CD4-positive, CD25-positive, alpha-beta regulatory T cell (primary cell): ENCODE measurements around the gene LAD1. TPM values are rescaled to one million over a fixed set of nuclear protein-coding genes. Genes with fewer than 3 reads are reported as not detected.
A peak's percentile ranks its signal among the peaks of the same experiment; 100 is the strongest.

Experiments
- ATAC-seq, 2 donors: fragments of 150-1000 bp; cut with Tn5 transposase; one replicate each; pipeline ENCODE4 v1.10.0; 2021; ENCODE audit warnings: low read depth in 2 of 2, moderate number of reproducible peaks in 2 of 2, moderate library complexity in 1 of 2
- DNase-seq, 3 donors: peaks; one replicate each; pipeline versions ENCODE4 v3.0.0 to v3.0.0-alpha.2; 2012 to 2022; ENCODE audit warnings: mixed read lengths in 1 of 3
- H3K27ac ChIP-seq: one replicate; pipeline ENCODE4 v1.7.0; 2013; ENCODE audit warnings: mild to moderate bottlenecking, low read length; ENCODE audit not compliant: insufficient read depth, poor library complexity, severe bottlenecking
- H3K27me3 ChIP-seq: one replicate; pipeline ENCODE4 v1.7.0; 2013; ENCODE audit warnings: low read length; ENCODE audit not compliant: control insufficient read depth, insufficient read depth
- H3K36me3 ChIP-seq: one replicate; pipeline ENCODE4 v1.7.0; 2013; ENCODE audit warnings: mild to moderate bottlenecking, low read length, moderate library complexity; ENCODE audit not compliant: control insufficient read depth, insufficient read depth
- H3K4me1 ChIP-seq: 2 replicates; pipeline ENCODE4 v1.7.0; 2013; ENCODE audit warnings: mild to moderate bottlenecking, low read length; ENCODE audit not compliant: insufficient read depth, control insufficient read depth, poor library complexity, severe bottlenecking
- H3K4me3 ChIP-seq: one replicate; pipeline ENCODE4 v1.7.0; 2013; ENCODE audit warnings: low read depth, mild to moderate bottlenecking, low read length, moderate library complexity
- H3K9me3 ChIP-seq, 2 experiments: 1 replicate in 1 of 2; 2 replicates in 1 of 2; pipeline ENCODE4 v1.7.0; 2013; ENCODE audit warnings: low read length in 2 of 2, mild to moderate bottlenecking in 1 of 2, moderate library complexity in 1 of 2; ENCODE audit not compliant: control insufficient read depth in 2 of 2
- H3K27ac Mint-ChIP-seq, 3 donors: one replicate each; pipeline ENCODE4 v1.8.0; 2020 to 2022; ENCODE audit warnings: mild to moderate bottlenecking in 3 of 3, mixed read lengths in 3 of 3, moderate library complexity in 2 of 3
- H3K27me3 Mint-ChIP-seq: one replicate; pipeline ENCODE4 v1.8.0; 2022; ENCODE audit warnings: mild to moderate bottlenecking, mixed read lengths
- H3K36me3 Mint-ChIP-seq: one replicate; pipeline ENCODE4 v1.8.0; 2020; ENCODE audit warnings: mixed read lengths
- H3K4me1 Mint-ChIP-seq, 4 donors: one replicate each; pipeline ENCODE4 v1.8.0; 2020 to 2022; ENCODE audit warnings: mixed read lengths in 4 of 4, mild to moderate bottlenecking in 1 of 4
- H3K4me3 Mint-ChIP-seq, 4 donors: one replicate each; pipeline ENCODE4 v1.8.0; 2020 to 2022; ENCODE audit warnings: mild to moderate bottlenecking in 4 of 4, mixed read lengths in 4 of 4, moderate library complexity in 3 of 4
- H3K9me3 Mint-ChIP-seq, 7 donors: one replicate each; pipeline ENCODE4 v1.8.0; 2020 to 2022; ENCODE audit warnings: mixed read lengths in 7 of 7, mild to moderate bottlenecking in 3 of 7, moderate library complexity in 2 of 7
- polyA plus RNA-seq, 4 donors: library from polyadenylated mRNA; unstranded; fragments of 300-500 nt; fragmentation: Illumina TruSeq; gene quantifications; one replicate each; pipeline ENCODE4 v1.2.3, GENCODE V29; 2021
- total RNA-seq: library from RNA; stranded (reverse); gene quantifications from one replicate; pipeline ENCODE4 v1.2.3, GENCODE V29; 2022

LAD1 gene
- total and polyA plus RNA-seq, 5 donors from 2014 or later = not detected

DNA sequence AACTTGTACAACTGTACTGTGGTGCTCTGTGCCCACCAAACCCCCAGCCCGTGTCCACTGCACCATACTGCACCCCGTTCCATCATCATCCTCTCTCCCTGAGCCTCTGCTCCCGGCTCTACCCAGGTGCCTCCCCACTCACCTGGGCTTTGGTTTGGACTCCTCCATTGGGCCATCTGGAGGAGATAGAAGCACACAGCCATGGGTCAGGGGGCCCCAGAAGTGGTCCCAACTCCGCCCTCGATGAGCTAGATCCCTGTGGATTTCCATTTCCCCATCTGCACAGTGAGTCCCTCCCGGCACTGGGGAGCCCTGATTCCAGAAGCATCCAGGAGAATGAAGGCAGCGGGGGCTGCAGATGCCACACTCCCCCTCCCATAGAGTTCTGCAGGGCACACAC lies 32.4 kb downstream of the LAD1 start:
- DNase-seq (no peak), ATAC-seq (no peak)
- Histone ChIP-seq H3K27ac (no peak overlapping the region), H3K4me1 (no peaks in the 10 kb centered on the region), H3K36me3 (no peaks in the 10 kb centered on the region), H3K27me3 (no peaks in the 10 kb centered on the region), H3K9me3 (no peaks in the 10 kb centered on the region), H3K4me3 (no peak overlapping the region)
- Mint-ChIP-seq H3K9me3 (no peaks in the 10 kb centered on the region), H3K4me3 (no peak overlapping the region), H3K27ac (no peak overlapping the region), H3K27me3 (peaks cover 11% of the 10 kb centered on the region), H3K4me1 (no peaks in the 10 kb centered on the region), H3K36me3 (no peaks in the 10 kb centered on the region)

DNA sequence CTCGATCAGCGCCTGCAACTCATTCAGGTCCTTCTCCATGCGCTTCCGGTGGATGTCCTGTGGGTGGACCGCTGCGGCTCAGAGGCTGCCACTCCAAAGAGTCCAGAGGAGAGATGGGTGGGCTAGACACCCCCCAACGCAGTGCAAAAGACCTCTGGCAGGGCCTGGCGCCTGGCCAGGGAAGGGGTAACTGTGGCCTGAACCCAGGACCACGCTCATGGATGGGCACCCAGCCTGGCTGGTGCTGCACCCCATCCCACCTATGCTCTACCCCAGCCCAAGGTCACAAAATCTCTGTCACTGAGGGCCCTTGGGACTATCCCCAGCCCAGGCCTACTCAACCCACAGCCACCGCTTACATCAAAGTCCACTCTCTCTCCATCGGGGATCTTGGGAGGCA lies 33.9 kb downstream of the LAD1 start:
- Histone ChIP-seq H3K9me3 (no peaks in the 10 kb centered on the region), H3K36me3 (no peaks in the 10 kb centered on the region), H3K4me1 (no peaks in the 10 kb centered on the region), H3K27me3 (no peaks in the 10 kb centered on the region), H3K4me3 (no peak overlapping the region), H3K27ac (no peak overlapping the region)
- H3K4me1 Mint-ChIP-seq = no peaks in the 10 kb centered on the region
- DNase-seq (no peak), ATAC-seq (no peak)
- H3K27me3 Mint-ChIP-seq = peaks cover 5% of the 10 kb centered on the region
- no peaks in the 10 kb centered on the region for H3K36me3 Mint-ChIP-seq
- no peak overlapping the region for H3K27ac Mint-ChIP-seq
- H3K4me3 Mint-ChIP-seq = no peak overlapping the region
- no peaks in the 10 kb centered on the region for H3K9me3 Mint-ChIP-seq

DNA sequence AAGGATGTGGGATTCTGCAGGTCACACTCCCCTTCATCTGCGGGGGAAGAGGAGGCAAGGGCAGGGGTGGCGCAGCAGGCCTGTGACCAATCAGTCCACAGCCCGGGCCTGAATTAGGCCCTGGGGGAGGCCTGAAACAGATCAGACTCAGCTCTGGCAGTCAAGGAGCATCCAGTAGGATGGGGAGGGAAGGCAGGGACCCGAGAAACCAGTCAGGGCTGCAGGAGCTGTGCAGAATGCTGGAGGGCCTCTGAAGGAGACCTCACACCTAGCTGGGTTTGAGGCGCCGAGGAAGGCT lies 34.4 kb downstream of the LAD1 start:
- Mint-ChIP-seq H3K9me3 (no peaks in the 10 kb centered on the region), H3K4me1 (no peaks in the 10 kb centered on the region), H3K4me3 (no peak overlapping the region), H3K36me3 (no peaks in the 10 kb centered on the region), H3K27me3 (peaks cover 8% of the 10 kb centered on the region), H3K27ac (no peak overlapping the region)
- ATAC-seq = no peak
- Histone ChIP-seq H3K4me3 (no peak overlapping the region), H3K36me3 (no peaks in the 10 kb centered on the region), H3K9me3 (no peaks in the 10 kb centered on the region), H3K27me3 (no peaks in the 10 kb centered on the region), H3K27ac (no peak overlapping the region), H3K4me1 (no peaks in the 10 kb centered on the region)
- no peak for DNase-seq

DNA sequence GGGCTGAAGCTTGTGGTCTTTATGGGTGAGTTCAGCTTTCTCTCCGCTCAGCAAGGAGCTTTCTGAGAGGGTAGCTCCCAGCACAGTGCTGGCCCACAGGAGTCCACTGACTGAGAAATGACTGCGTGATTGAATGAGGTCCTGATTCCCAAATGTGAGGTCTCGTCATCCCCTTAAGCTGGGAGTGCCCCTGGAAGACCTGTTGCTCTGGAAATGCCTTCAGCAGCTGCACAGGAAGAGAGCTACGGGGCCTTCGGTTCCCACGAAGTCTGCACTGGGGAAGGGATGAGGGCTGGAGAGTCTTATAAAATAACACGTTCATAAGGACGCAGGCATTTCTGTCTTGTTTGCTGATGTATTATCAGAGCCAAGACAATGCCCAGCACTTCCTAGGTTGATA lies 35.7 kb downstream of the LAD1 start:
- Histone ChIP-seq H3K4me3 (no peak overlapping the region), H3K27ac (no peak overlapping the region), H3K9me3 (no peaks in the 10 kb centered on the region), H3K27me3 (no peaks in the 10 kb centered on the region), H3K4me1 (no peaks in the 10 kb centered on the region), H3K36me3 (no peaks in the 10 kb centered on the region)
- Mint-ChIP-seq H3K27me3 (peaks cover 11% of the 10 kb centered on the region), H3K36me3 (no peaks in the 10 kb centered on the region), H3K27ac (no peak overlapping the region), H3K4me3 (no peak overlapping the region), H3K9me3 (no peaks in the 10 kb centered on the region), H3K4me1 (no peaks in the 10 kb centered on the region)
- DNase-seq = no peak
- no peak for ATAC-seq

DNA sequence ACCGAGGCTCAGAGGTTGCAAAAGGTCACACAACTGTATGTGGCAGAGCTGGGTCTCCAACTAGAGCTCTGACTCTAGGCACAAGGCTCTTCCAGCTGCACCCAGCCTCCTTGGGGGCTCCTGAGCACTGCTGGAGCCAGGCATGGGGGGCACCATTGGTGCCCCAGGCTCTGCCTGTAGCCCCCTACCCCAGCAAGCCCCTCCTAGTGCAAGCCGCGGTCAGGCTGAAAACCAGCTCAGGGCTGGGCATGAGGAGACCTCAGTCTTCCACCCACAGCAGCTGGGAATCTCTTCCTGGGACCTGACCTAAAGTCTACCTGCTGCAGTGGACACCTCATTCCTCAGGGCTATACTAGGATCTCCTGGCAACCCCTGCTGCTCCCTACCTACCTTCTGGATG lies 36.2 kb downstream of the LAD1 start:
- Histone ChIP-seq H3K36me3 (no peaks in the 10 kb centered on the region), H3K27ac (no peak overlapping the region), H3K9me3 (no peaks in the 10 kb centered on the region), H3K27me3 (no peaks in the 10 kb centered on the region), H3K4me1 (no peaks in the 10 kb centered on the region), H3K4me3 (no peak overlapping the region)
- H3K4me3 Mint-ChIP-seq = no peak overlapping the region
- no peak for DNase-seq
- no peaks in the 10 kb centered on the region for H3K9me3 Mint-ChIP-seq
- no peaks in the 10 kb centered on the region for H3K4me1 Mint-ChIP-seq
- H3K36me3 Mint-ChIP-seq = no peaks in the 10 kb centered on the region
- no peak for ATAC-seq
- H3K27ac Mint-ChIP-seq = no peak overlapping the region
- peaks cover 11% of the 10 kb centered on the region for H3K27me3 Mint-ChIP-seq

- no peak overlapping the region for H3K4me3 ChIP-seq
- no peak for ATAC-seq
- no peak overlapping the region for H3K4me3 Mint-ChIP-seq
Observed at GRCh38 chr1:201361652-201362504, 37.2 kb downstream of the LAD1 start.

DNA sequence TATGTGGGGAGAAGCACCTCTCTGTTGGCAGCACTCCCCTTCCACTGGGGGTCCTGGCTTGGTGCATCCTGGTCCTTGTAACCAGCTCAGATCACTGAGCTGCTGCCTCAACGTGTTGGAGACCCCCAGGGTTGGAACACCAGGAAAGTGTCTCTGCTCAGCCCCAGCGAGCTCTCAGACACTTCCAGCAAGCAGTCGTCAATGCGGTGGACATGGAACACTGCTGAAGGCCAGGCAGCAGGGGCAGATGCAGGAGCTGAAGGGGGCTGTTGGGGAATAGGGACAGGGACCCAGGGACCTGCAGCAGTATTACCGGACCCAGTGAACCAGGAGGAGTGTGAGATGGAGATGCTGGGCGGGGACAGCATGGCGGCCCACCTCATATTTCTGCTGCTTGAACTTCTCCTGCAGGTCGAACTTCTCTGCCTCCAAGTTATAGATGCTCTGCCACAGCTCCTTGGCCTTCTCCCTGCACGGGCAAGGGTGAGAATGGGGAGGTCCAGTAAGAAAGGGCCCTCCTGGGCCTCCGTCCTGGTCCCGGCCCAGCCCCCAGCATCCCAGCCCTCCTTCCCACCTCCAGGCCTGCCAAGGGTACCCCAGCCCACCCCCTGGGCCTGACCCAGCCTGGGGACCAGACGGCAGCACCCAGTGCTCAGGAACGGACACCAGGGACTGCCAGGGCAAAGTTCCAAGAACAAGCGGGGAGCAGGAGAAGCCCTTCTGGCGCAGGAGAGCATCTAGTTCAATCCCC lies 38.0 kb downstream of the LAD1 start:
- Mint-ChIP-seq H3K27me3 (peaks cover 5% of the 10 kb centered on the region), H3K36me3 (no peaks in the 10 kb centered on the region), H3K4me1 (no peaks in the 10 kb centered on the region), H3K9me3 (no peaks in the 10 kb centered on the region), H3K27ac (no peak overlapping the region), H3K4me3 (no peak overlapping the region)
- H3K27ac ChIP-seq = no peak overlapping the region
- H3K9me3 ChIP-seq = no peaks in the 10 kb centered on the region
- H3K36me3 ChIP-seq = no peaks in the 10 kb centered on the region
- no peak overlapping the region for H3K4me3 ChIP-seq
- DNase-seq (no peak), ATAC-seq (no peak)
- no peaks in the 10 kb centered on the region for H3K27me3 ChIP-seq
- no peaks in the 10 kb centered on the region for H3K4me1 ChIP-seq

More at GRCh38 chr1:201361652-201362504, 37.2 kb downstream of the LAD1 start:
- Histone ChIP-seq H3K9me3 (no peaks in the 10 kb centered on the region), H3K27me3 (no peaks in the 10 kb centered on the region), H3K4me1 (no peaks in the 10 kb centered on the region), H3K36me3 (no peaks in the 10 kb centered on the region), H3K27ac (no peak overlapping the region)
- Mint-ChIP-seq H3K9me3 (no peaks in the 10 kb centered on the region), H3K27me3 (peaks cover 5% of the 10 kb centered on the region), H3K4me1 (no peaks in the 10 kb centered on the region), H3K36me3 (no peaks in the 10 kb centered on the region), H3K27ac (no peak overlapping the region)
- DNase-seq = peak in 1 of 3 donors; percentile 18

DNA sequence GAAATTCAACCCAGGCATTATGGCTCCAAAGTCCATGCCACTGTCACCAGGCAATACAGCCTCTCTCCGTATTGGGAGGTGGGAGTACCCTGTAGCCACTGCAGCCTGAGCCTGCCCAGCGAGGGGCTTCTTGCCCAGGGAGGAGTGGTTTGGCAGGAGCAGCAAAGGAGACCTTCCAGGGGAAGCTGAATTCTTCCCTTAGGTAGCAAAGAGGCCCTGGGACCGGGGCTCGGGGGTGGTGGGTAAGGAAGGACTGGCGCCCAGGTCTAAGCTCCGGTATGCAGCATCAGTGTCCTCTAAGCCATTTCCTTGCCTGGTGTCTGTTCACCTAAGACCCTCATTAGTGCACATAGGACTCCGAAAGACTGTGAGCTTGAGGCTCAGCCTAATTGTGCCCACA lies 38.6 kb downstream of the LAD1 start:
- H3K27me3 ChIP-seq = no peaks in the 10 kb centered on the region
- no peaks in the 10 kb centered on the region for H3K36me3 ChIP-seq
- H3K36me3 Mint-ChIP-seq = no peaks in the 10 kb centered on the region

More for the DNA sequence above, 38.6 kb downstream of the LAD1 start:
- Mint-ChIP-seq H3K27me3 (peaks cover 5% of the 10 kb centered on the region), H3K4me3 (no peak overlapping the region), H3K27ac (no peak overlapping the region), H3K9me3 (no peaks in the 10 kb centered on the region), H3K4me1 (no peaks in the 10 kb centered on the region)
- DNase-seq = no peak
- H3K4me1 ChIP-seq = no peaks in the 10 kb centered on the region
- no peak overlapping the region for H3K4me3 ChIP-seq
- no peak for ATAC-seq
- no peak overlapping the region for H3K27ac ChIP-seq
- H3K9me3 ChIP-seq = no peaks in the 10 kb centered on the region
